ENCODE measurements around the gene MAN1A1. TPM values are rescaled to one million over a fixed set of nuclear protein-coding genes. Genes with fewer than 3 reads are reported as not detected.

The MAN1A1 gene
- total RNA-seq, 1 experiment from 2014 or later = 6.8 TPM

DNA sequence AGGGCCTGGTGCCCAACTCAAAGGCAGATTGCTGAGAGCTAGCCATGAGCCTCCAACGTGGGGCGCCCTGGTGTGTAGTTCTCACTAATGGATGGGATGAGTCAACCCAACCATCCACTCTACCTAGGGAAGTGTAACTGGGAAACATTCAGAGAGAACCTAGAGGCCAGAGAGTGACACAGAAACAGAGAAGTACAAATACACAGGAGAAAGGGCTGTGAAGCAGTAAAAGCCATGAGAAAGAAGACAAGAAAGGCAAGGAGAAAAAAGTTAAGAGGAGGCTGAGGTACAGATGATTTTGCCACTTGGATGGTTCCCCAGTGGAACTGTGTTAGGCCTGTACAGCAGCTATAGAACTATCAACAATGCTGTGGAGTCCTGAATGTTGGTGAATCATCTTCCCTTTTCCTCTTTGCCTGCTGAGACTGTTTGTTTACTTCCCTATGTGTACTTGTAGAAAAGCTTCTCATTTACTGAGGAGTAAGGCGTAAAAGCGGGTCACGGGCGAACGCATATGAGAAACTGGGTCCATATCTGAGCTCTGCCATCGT, 39.0 kb downstream of the MAN1A1 start:
- ATAC-seq = peak; percentile 59
- Mint-ChIP-seq H3K36me3 (no peaks in the 10 kb centered on the region), H3K4me3 (no peak overlapping the region), H3K4me1 (peaks cover 18% of the 10 kb centered on the region), H3K9me3 (no peaks in the 10 kb centered on the region), H3K27ac (peak overlapping the region; percentile 32; the same call in 1 of the 2 replicates), H3K27me3 (ENCODE audit: low read depth) (no peaks in the 10 kb centered on the region)
- ChIA-PET POLR2A (no interaction called here), CTCF (no interaction called here)
- no peak for DNase-seq (ENCODE audit: low spot score)
- no peak for TF ChIP-seq ZNF121 (CRISPR knock-in tag; IDR thresholded peaks at IDR 0.05)
- TF ChIP-seq, protein P1, sequence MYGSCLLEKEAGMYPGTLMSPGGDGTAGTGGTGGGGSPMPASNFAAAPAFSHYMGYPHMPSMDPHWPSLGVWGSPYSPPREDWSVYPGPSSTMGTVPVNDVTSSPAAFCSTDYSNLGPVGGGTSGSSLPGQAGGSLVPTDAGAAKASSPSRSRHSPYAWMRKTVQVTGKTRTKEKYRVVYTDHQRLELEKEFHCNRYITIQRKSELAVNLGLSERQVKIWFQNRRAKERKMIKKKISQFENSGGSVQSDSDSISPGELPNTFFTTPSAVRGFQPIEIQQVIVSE (CRISPR knock-in tag; IDR thresholded peaks at IDR 0.05; ENCODE audit: borderline replicate concordance) = no peak
- TF ChIP-seq, protein P2, sequence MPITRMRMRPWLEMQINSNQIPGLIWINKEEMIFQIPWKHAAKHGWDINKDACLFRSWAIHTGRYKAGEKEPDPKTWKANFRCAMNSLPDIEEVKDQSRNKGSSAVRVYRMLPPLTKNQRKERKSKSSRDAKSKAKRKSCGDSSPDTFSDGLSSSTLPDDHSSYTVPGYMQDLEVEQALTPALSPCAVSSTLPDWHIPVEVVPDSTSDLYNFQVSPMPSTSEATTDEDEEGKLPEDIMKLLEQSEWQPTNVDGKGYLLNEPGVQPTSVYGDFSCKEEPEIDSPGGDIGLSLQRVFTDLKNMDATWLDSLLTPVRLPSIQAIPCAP (CRISPR knock-in tag; IDR thresholded peaks at IDR 0.05) = no peak
- TF ChIP-seq, protein P3, sequence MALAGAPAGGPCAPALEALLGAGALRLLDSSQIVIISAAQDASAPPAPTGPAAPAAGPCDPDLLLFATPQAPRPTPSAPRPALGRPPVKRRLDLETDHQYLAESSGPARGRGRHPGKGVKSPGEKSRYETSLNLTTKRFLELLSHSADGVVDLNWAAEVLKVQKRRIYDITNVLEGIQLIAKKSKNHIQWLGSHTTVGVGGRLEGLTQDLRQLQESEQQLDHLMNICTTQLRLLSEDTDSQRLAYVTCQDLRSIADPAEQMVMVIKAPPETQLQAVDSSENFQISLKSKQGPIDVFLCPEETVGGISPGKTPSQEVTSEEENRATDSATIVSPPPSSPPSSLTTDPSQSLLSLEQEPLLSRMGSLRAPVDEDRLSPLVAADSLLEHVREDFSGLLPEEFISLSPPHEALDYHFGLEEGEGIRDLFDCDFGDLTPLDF (CRISPR knock-in tag; IDR thresholded peaks at IDR 0.05) = no peak

DNA sequence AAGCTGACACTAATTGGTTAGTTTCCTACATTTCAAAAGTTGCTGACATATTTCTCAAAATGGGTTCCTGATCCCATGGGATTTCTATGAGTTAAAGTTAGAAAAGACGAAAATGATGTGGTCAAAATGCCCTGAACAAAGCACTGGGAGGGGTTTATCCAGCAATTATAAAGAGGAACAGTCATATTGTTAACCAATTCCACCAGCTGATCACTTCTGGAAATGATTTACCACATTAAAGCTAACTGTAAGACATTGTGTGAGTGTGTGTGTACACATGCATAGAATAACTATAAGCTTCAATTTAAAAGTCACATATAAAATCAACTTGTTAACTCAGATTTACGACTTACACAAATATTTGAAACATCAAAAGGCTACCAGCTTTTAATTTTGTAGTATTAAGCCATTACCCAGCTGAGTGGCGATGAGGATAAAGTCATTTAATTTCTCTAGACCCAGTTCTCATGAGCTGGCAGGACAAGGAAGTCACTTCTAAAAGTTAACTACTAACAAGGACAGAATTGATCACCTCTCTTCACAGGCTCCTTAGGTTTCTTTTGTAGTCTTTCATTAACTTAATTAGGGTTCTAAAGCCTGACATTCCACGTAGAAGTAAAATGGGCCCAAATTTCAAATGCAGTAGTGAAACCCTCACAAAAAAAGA, 40.4 kb downstream of the MAN1A1 start:
- ATAC-seq (no peak), DNase-seq (ENCODE audit: low spot score) (no peak)
- TF ChIP-seq FOXK1 (CRISPR knock-in tag; IDR thresholded peaks at IDR 0.05) (no peak), HMGA2 (CRISPR knock-in tag; IDR thresholded peaks at IDR 0.05) (no peak)
- Mint-ChIP-seq H3K4me3 (no peak overlapping the region), H3K27me3 (ENCODE audit: low read depth) (no peaks in the 10 kb centered on the region), H3K36me3 (no peaks in the 10 kb centered on the region), H3K4me1 (peaks cover 18% of the 10 kb centered on the region), H3K9me3 (no peaks in the 10 kb centered on the region), H3K27ac (peak overlapping the region; percentile 50; the same call in 1 of the 2 replicates)
- ChIA-PET CTCF (no interaction called here), POLR2A (interaction anchor here (0.6 kb wide), 1 partner anchor 41 kb away, joined by 3 read pairs; no protein-coding TSS in a partner anchor)

DNA sequence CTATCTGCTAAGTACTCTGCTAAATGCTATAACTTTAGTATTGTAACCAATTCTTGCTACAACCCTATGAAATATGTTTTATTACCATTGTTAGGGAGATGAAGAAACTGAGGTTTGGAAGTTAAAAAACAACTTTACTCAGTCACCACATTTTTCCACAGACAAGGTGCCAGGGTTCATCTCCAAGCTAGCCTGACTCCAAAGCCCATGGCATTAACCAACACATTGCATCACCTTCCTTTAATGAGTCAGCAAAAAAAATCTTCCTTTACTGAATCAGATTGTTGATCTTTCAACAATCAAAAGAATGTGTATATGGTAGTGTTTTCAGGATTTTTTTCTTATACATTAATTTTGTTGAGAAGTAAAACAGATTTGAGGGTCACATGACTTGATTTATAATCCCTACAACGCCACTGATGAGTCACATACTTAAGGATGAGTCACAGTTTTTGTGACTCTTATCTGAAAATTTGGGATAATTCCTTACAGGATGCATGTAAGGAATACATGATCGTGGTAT, 41.5 kb downstream of the MAN1A1 start:
- POLR2A ChIA-PET = no interaction called here
- no peaks in the 10 kb centered on the region for H3K9me3 Mint-ChIP-seq
- no peaks in the 10 kb centered on the region for H3K36me3 Mint-ChIP-seq
- H3K4me3 Mint-ChIP-seq = no peak overlapping the region
- ATAC-seq = no peak
- H3K27me3 Mint-ChIP-seq (ENCODE audit: low read depth) = no peaks in the 10 kb centered on the region
- DNase-seq (ENCODE audit: low spot score) = no peak
- TF ChIP-seq TP53 (CRISPR knock-in tag; IDR thresholded peaks at IDR 0.05) (no peak), GABPB1 (CRISPR knock-in tag; IDR thresholded peaks at IDR 0.05) (peak; percentile 97), RORB (CRISPR knock-in tag; IDR thresholded peaks at IDR 0.05) (no peak)
- CTCF ChIA-PET = no interaction called here
- 0 out of 2 replicates have a peak overlapping the region, but pooled peaks have one; percentile 1 for H3K27ac Mint-ChIP-seq
- H3K4me1 Mint-ChIP-seq = peaks cover 18% of the 10 kb centered on the region

DNA sequence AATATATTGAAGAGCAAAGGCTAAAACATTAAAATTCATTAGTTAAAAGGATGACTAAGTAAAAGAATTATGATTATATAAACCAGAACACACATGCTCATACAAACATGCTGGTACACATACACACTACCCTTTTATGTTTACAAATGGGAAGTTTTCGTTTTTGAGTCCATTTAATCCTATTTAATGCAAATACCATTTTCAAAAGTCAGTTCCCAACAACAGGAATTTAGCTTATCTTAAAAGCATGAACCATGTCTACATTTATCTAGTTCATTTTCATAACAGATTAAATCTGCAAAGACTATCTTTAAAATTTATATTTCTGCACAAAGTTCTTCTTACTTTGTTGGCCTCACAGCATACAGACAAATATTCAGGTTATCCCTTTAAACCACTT, 42.5 kb downstream of the MAN1A1 start:
- POLR2A ChIA-PET = no interaction called here
- no peak overlapping the region for H3K4me3 Mint-ChIP-seq
- no peak overlapping the region for H3K27ac Mint-ChIP-seq
- H3K9me3 Mint-ChIP-seq = no peaks in the 10 kb centered on the region
- no peaks in the 10 kb centered on the region for H3K27me3 Mint-ChIP-seq (ENCODE audit: low read depth)
- H3K4me1 Mint-ChIP-seq = peaks cover 18% of the 10 kb centered on the region
- ATAC-seq (no peak), DNase-seq (ENCODE audit: low spot score) (no peak)
- no peaks in the 10 kb centered on the region for H3K36me3 Mint-ChIP-seq
- CTCF ChIA-PET = no interaction called here
- no peak for TF ChIP-seq MXD4 (CRISPR knock-in tag; IDR thresholded peaks at IDR 0.05; ENCODE audit: borderline replicate concordance)
- TF ChIP-seq NR3C1 (CRISPR knock-in tag; conservative IDR thresholded peaks at IDR 0.05; ENCODE audit: low read depth) = no peak
- TF ChIP-seq TP53 (CRISPR knock-in tag; IDR thresholded peaks at IDR 0.05) = no peak
- TF ChIP-seq, protein P3 (CRISPR knock-in tag; IDR thresholded peaks at IDR 0.05) = no peak
- no peak for TF ChIP-seq MYBL2 (CRISPR knock-in tag; IDR thresholded peaks at IDR 0.05)
- no peak for TF ChIP-seq ZNF138 (CRISPR knock-in tag; conservative IDR thresholded peaks at IDR 0.05)
- TF ChIP-seq, protein P4, sequence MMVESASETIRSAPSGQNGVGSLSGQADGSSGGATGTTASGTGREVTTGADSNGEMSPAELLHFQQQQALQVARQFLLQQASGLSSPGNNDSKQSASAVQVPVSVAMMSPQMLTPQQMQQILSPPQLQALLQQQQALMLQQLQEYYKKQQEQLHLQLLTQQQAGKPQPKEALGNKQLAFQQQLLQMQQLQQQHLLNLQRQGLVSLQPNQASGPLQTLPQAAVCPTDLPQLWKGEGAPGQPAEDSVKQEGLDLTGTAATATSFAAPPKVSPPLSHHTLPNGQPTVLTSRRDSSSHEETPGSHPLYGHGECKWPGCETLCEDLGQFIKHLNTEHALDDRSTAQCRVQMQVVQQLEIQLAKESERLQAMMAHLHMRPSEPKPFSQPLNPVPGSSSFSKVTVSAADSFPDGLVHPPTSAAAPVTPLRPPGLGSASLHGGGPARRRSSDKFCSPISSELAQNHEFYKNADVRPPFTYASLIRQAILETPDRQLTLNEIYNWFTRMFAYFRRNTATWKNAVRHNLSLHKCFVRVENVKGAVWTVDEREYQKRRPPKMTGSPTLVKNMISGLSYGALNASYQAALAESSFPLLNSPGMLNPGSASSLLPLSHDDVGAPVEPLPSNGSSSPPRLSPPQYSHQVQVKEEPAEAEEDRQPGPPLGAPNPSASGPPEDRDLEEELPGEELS (CRISPR knock-in tag; IDR thresholded peaks at IDR 0.05) = no peak
- TF ChIP-seq SMAD3 (CRISPR knock-in tag; IDR thresholded peaks at IDR 0.05; ENCODE audit: borderline replicate concordance) = no peak
- TF ChIP-seq, protein P5, sequence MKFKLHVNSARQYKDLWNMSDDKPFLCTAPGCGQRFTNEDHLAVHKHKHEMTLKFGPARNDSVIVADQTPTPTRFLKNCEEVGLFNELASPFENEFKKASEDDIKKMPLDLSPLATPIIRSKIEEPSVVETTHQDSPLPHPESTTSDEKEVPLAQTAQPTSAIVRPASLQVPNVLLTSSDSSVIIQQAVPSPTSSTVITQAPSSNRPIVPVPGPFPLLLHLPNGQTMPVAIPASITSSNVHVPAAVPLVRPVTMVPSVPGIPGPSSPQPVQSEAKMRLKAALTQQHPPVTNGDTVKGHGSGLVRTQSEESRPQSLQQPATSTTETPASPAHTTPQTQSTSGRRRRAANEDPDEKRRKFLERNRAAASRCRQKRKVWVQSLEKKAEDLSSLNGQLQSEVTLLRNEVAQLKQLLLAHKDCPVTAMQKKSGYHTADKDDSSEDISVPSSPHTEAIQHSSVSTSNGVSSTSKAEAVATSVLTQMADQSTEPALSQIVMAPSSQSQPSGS (CRISPR knock-in tag; IDR thresholded peaks at IDR 0.05; ENCODE audit: borderline replicate concordance, low read depth) = no peak
- TF ChIP-seq, protein P6, sequence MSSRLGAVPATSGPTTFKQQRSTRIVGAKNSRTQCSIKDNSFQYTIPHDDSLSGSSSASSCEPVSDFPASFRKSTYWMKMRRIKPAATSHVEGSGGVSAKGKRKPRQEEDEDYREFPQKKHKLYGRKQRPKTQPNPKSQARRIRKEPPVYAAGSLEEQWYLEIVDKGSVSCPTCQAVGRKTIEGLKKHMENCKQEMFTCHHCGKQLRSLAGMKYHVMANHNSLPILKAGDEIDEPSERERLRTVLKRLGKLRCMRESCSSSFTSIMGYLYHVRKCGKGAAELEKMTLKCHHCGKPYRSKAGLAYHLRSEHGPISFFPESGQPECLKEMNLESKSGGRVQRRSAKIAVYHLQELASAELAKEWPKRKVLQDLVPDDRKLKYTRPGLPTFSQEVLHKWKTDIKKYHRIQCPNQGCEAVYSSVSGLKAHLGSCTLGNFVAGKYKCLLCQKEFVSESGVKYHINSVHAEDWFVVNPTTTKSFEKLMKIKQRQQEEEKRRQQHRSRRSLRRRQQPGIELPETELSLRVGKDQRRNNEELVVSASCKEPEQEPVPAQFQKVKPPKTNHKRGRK (CRISPR knock-in tag; IDR thresholded peaks at IDR 0.05; ENCODE audit: borderline replicate concordance) = no peak
- TF ChIP-seq ZNF396 (CRISPR knock-in tag; IDR thresholded peaks at IDR 0.05; ENCODE audit: borderline replicate concordance) = no peak
- TF ChIP-seq NR2C2 (CRISPR knock-in tag; IDR thresholded peaks at IDR 0.05) = no peak
